Esophagus muscularis mucosa (tissue), 4 donors: ENCODE measurements around the gene GFPT1. TPM values are rescaled to one million over a fixed set of nuclear protein-coding genes. Genes with fewer than 3 reads are reported as not detected.
A peak's percentile ranks its signal among the peaks of the same experiment; 100 is the strongest.

ENCODE experiments used
- DNase-seq: peaks from one replicate; pipeline ENCODE4 v3.0.0-alpha.2; 2017; ENCODE audit errors: extremely low spot score
- H3K27ac ChIP-seq, 4 donors: fragments of 200-600 bp; sonication (generic); replicated peaks in 1 of 4; 1 replicate in 3 of 4; 2 replicates in 1 of 4; pipeline ENCODE4 v1.5.1; 2016 to 2019; ENCODE audit warnings: mild to moderate bottlenecking in 1 of 4
- H3K27me3 ChIP-seq, 4 donors: fragments of 200-600 bp; sonication (generic); one replicate each; pipeline versions ENCODE4 v1.5.1 to v1.6.0; 2016 to 2019
- H3K36me3 ChIP-seq, 4 donors: fragments of 200-600 bp; sonication (generic); one replicate each; pipeline ENCODE4 v1.5.1; 2016 to 2019
- H3K4me1 ChIP-seq, 4 donors: fragments of 200-600 bp; sonication (generic); one replicate each; pipeline ENCODE4 v1.5.1; 2016 to 2019
- H3K4me3 ChIP-seq, 4 donors: fragments of 200-600 bp; sonication (generic); 1 replicate in 2 of 4; 2 replicates in 2 of 4; pipeline ENCODE4 v1.5.1; 2016 to 2019; ENCODE audit warnings: mild to moderate bottlenecking in 4 of 4, moderate library complexity in 1 of 4
- H3K9me3 ChIP-seq, 4 donors: fragments of 200-600 bp; sonication (generic); 1 replicate in 3 of 4; 2 replicates in 1 of 4; pipeline ENCODE4 v1.5.1; 2016 to 2019
- CTCF ChIP-seq, 3 experiments: fragments of 200-600 bp in 2 of 3; fragments of 450-650 bp in 1 of 3; sonication (generic) in 2 of 3; IDR thresholded peaks; one replicate each; pipeline ENCODE4 v1.5.1; 2017 to 2019; ENCODE audit warnings: antibody characterized with exemption in 3 of 3, mild to moderate bottlenecking in 2 of 3, moderate library complexity in 1 of 3
- EP300 ChIP-seq: sonication (generic); formaldehyde crosslinking; IDR thresholded peaks from one replicate; pipeline ENCODE4 v1.6.1; 2017; ENCODE audit warnings: antibody characterized with exemption
- POLR2A ChIP-seq: fragments of 450-650 bp; IDR thresholded peaks from one replicate; pipeline ENCODE4 v1.6.1; 2017; ENCODE audit warnings: antibody characterized with exemption, moderate library complexity, mild to moderate bottlenecking, low read depth
- POLR2AphosphoS5 ChIP-seq, 2 donors: sonication (generic); formaldehyde crosslinking; IDR thresholded peaks; one replicate each; pipeline ENCODE4 v1.6.1; 2017; ENCODE audit warnings: antibody characterized with exemption in 2 of 2
- WGBS: methylation state at CpG from one replicate; pipeline ENCODE4 v1.1.5; 2018; 5-methylcytosine and 5-hydroxymethylcytosine counted together
- intact Hi-C: fragments of 100-400 bp; cut with DNase I; formaldehyde crosslinking; loops from one replicate; pipeline ENCODE4 v1.15.1; 2023
- total RNA-seq, 4 donors: library from RNA; depleted of rRNA; stranded (reverse); fragments of >200 nt; gene quantifications; one replicate each; pipeline versions ENCODE4 v1.1.0 to v1.2.1, GENCODE V29; 2016

GFPT1 gene
- total RNA-seq, 4 donors from 2014 or later = 17.4 to 25.3 (median 23.2) TPM

GRCh38 chr2:69292256-69292655 lies 94.8 kb downstream of the GFPT1 start:
- DNase-seq = no peak
- no peak for TF ChIP-seq CTCF (IDR thresholded peaks at IDR 0.05)
- TF ChIP-seq POLR2A = no peak
- no peak for TF ChIP-seq POLR2AphosphoS5 (IDR thresholded peaks at IDR 0.05)
- TF ChIP-seq EP300 = no peak
- peaks cover 15 to 28% (median 20%) of the 10 kb centered on the region in 4 donors for H3K4me1 ChIP-seq
- peak overlapping the region in 3 of 4 donors; percentile 33 to 58 (median 34) for H3K27ac ChIP-seq
- H3K27me3 ChIP-seq = no peaks in the 10 kb centered on the region
- WGBS = 59% methylated on average over 3 of the region's 3 CpGs
- intact Hi-C loops = no loop called here
- H3K9me3 ChIP-seq = no peaks in the 10 kb centered on the region
- H3K4me3 ChIP-seq = no peak overlapping the region
- H3K36me3 ChIP-seq = no peaks in the 10 kb centered on the region

- intact Hi-C loops = no loop called here
- no peak for TF ChIP-seq CTCF (IDR thresholded peaks at IDR 0.05)
- no peak for TF ChIP-seq POLR2A
- H3K36me3 ChIP-seq = no peaks in the 10 kb centered on the region
- DNase-seq = no peak
- peak overlapping the region; percentile 13 to 58 (median 34) for H3K27ac ChIP-seq
- no peaks in the 10 kb centered on the region for H3K27me3 ChIP-seq
- H3K4me3 ChIP-seq = no peak overlapping the region
- 40% methylated on average over 3 of the region's 3 CpGs for WGBS
- peaks cover 15 to 28% (median 20%) of the 10 kb centered on the region in 4 donors for H3K4me1 ChIP-seq
- H3K9me3 ChIP-seq = no peaks in the 10 kb centered on the region
Observed at GRCh38 chr2:69291721-69292120, 95.3 kb downstream of the GFPT1 start.

DNA sequence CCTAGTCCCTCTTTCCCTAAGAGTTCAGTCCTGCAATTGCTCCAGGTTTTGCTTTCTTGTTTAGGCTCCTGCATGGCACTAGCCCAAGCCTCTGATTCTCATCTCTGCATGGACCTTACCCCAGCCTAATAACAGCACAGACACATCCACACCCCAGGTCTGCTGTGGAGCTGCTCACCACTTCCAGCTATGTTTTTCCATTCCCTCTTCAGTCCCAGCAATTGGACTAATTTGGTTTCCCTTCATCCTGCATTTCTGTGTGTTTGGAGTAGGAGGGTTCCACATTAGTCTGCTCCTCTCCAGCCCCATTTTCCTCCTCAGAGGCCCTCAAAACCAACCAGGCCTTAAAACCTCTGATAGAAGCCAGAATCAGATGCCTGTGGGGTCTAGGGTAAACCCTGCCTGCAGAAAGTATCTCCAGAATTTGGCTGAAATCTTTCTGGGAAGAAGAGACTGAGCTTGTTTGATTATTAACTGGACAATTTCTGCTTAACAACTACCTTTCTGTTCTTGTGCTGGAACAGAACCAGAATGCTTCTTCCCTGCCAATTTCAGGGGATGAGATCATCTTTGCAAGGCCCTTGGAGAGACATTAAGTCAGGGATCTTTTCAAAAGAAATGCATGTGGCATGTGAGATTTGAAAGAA lies 95.9 kb downstream of the GFPT1 start:
- H3K27me3 ChIP-seq = no peaks in the 10 kb centered on the region
- no peak for DNase-seq
- no peaks in the 10 kb centered on the region for H3K9me3 ChIP-seq
- H3K4me3 ChIP-seq = no peak overlapping the region
- H3K4me1 ChIP-seq = peaks cover 15 to 28% (median 20%) of the 10 kb centered on the region in 4 donors
- intact Hi-C loops = no loop called here
- peak overlapping the region; percentile 13 to 58 (median 34) for H3K27ac ChIP-seq
- no peaks in the 10 kb centered on the region for H3K36me3 ChIP-seq
- no peak for TF ChIP-seq CTCF (IDR thresholded peaks at IDR 0.05)
- TF ChIP-seq EP300 = no peak
- TF ChIP-seq POLR2AphosphoS5 (IDR thresholded peaks at IDR 0.05) = no peak
- TF ChIP-seq POLR2A = no peak

- no peaks in the 10 kb centered on the region for H3K36me3 ChIP-seq
- peaks cover 15 to 37% (median 26%) of the 10 kb centered on the region in 4 donors for H3K4me1 ChIP-seq
- no peaks in the 10 kb centered on the region for H3K27me3 ChIP-seq
- WGBS = 97% methylated on average over 1 of the region's 1 CpG
- no peak for TF ChIP-seq EP300
- TF ChIP-seq CTCF (IDR thresholded peaks at IDR 0.05) = no peak
- no peak for TF ChIP-seq POLR2A
- no peak for TF ChIP-seq POLR2AphosphoS5 (IDR thresholded peaks at IDR 0.05)
- intact Hi-C loops = no loop called here
- DNase-seq = no peak
- H3K27ac ChIP-seq = no peak overlapping the region
- no peak overlapping the region for H3K4me3 ChIP-seq
- H3K9me3 ChIP-seq = no peaks in the 10 kb centered on the region
Observed at GRCh38 chr2:69288429-69288828, 98.6 kb downstream of the GFPT1 start.

- intact Hi-C loops = no loop called here
- no peak overlapping the region for H3K4me3 ChIP-seq
- no peaks in the 10 kb centered on the region for H3K27me3 ChIP-seq
- no peaks in the 10 kb centered on the region for H3K36me3 ChIP-seq
- DNase-seq = no peak
- no peaks in the 10 kb centered on the region for H3K9me3 ChIP-seq
- 90% methylated on average over 5 of the region's 5 CpGs for WGBS
- H3K4me1 ChIP-seq = peaks cover 15 to 32% (median 25%) of the 10 kb centered on the region in 4 donors
- no peak overlapping the region for H3K27ac ChIP-seq
- TF ChIP-seq POLR2AphosphoS5 (IDR thresholded peaks at IDR 0.05) = no peak
- TF ChIP-seq CTCF (IDR thresholded peaks at IDR 0.05) = no peak
- TF ChIP-seq EP300 = no peak
- TF ChIP-seq POLR2A = no peak
Observed at GRCh38 chr2:69287544-69287943, 99.5 kb downstream of the GFPT1 start.
